DOHH2 (cell line): ENCODE measurements around the gene PIGO.

Experiments used
- H3F3A ChIP-seq: fragments of 200-600 bp; sonication (generic), shearing (Covaris generic); 2 replicates; pipeline ENCODE4 v1.6.0; 2016; ENCODE audit warnings: antibody characterized with exemption, mild to moderate bottlenecking; ENCODE audit not compliant: control insufficient read depth, insufficient read depth
- H3K27ac ChIP-seq: fragments of 200-600 bp; sonication (generic); 2 replicates; pipeline ENCODE4 v1.5.1; 2014; ENCODE audit warnings: low read depth, mild to moderate bottlenecking, low read length, moderate library complexity
- H3K27me3 ChIP-seq: fragments of 200-600 bp; sonication (generic); 2 replicates; pipeline ENCODE4 v1.6.1; 2014; ENCODE audit warnings: mild to moderate bottlenecking, low read length, mixed read lengths; ENCODE audit not compliant: control insufficient read depth
- H3K36me3 ChIP-seq: fragments of 200-600 bp; sonication (generic); 2 replicates; pipeline ENCODE4 v1.6.1; 2014; ENCODE audit warnings: mild to moderate bottlenecking, low read length, moderate library complexity, mixed read lengths; ENCODE audit not compliant: control insufficient read depth
- H3K4me1 ChIP-seq: fragments of 200-600 bp; sonication (generic); 2 replicates; pipeline ENCODE4 v1.6.1; 2014; ENCODE audit warnings: mild to moderate bottlenecking, low read length, mixed read lengths; ENCODE audit not compliant: control insufficient read depth
- H3K4me2 ChIP-seq: fragments of 200-600 bp; sonication (generic); 2 replicates; pipeline ENCODE4 v1.6.0; 2014; ENCODE audit warnings: mild to moderate bottlenecking, low read length, moderate library complexity
- H3K4me3 ChIP-seq: fragments of 200-600 bp; sonication (generic); 2 replicates; pipeline ENCODE4 v1.5.1; 2014; ENCODE audit warnings: mild to moderate bottlenecking, low read length, mixed read lengths
- H3K79me2 ChIP-seq: fragments of 200-600 bp; sonication (generic); 2 replicates; pipeline ENCODE4 v1.6.1; 2014; ENCODE audit warnings: mild to moderate bottlenecking, low read length, mixed read lengths; ENCODE audit not compliant: control insufficient read depth
- H3K9me2 ChIP-seq: fragments of 200-600 bp; sonication (generic); replicated peaks from 2 replicates; pipeline ENCODE4 v1.6.1; 2014; ENCODE audit warnings: mild to moderate bottlenecking, low read length, mixed read lengths; ENCODE audit not compliant: control insufficient read depth
- H3K9me3 ChIP-seq: fragments of 200-600 bp; sonication (generic); 2 replicates; pipeline ENCODE4 v1.6.1; 2014; ENCODE audit warnings: antibody characterized with exemption, low read length, mixed read lengths; ENCODE audit not compliant: control insufficient read depth, insufficient read depth
- H4K20me1 ChIP-seq: fragments of 200-600 bp; sonication (generic); 2 replicates; pipeline ENCODE4 v1.6.0; 2014; ENCODE audit warnings: low read depth, mild to moderate bottlenecking, antibody characterized with exemption, low read length, moderate library complexity; ENCODE audit not compliant: control insufficient read depth, insufficient read depth
- EZH2phosphoT487 ChIP-seq: fragments of 200-600 bp; sonication (generic); IDR thresholded peaks from 2 replicates; pipeline ENCODE4 v1.6.1; 2017; ENCODE audit warnings: borderline replicate concordance, mild to moderate bottlenecking, antibody characterized with exemption, low read length, moderate library complexity, mixed read lengths
- TF ChIP-seq, protein P1 (sequence below): fragments of 200-600 bp; sonication (generic); IDR thresholded peaks from one replicate; pipeline ENCODE4 v1.5.1; 2014; ENCODE audit warnings: antibody characterized with exemption, mild to moderate bottlenecking, low read depth, low read length; ENCODE audit not compliant: poor library complexity, severe bottlenecking

The PIGO gene

DNA sequence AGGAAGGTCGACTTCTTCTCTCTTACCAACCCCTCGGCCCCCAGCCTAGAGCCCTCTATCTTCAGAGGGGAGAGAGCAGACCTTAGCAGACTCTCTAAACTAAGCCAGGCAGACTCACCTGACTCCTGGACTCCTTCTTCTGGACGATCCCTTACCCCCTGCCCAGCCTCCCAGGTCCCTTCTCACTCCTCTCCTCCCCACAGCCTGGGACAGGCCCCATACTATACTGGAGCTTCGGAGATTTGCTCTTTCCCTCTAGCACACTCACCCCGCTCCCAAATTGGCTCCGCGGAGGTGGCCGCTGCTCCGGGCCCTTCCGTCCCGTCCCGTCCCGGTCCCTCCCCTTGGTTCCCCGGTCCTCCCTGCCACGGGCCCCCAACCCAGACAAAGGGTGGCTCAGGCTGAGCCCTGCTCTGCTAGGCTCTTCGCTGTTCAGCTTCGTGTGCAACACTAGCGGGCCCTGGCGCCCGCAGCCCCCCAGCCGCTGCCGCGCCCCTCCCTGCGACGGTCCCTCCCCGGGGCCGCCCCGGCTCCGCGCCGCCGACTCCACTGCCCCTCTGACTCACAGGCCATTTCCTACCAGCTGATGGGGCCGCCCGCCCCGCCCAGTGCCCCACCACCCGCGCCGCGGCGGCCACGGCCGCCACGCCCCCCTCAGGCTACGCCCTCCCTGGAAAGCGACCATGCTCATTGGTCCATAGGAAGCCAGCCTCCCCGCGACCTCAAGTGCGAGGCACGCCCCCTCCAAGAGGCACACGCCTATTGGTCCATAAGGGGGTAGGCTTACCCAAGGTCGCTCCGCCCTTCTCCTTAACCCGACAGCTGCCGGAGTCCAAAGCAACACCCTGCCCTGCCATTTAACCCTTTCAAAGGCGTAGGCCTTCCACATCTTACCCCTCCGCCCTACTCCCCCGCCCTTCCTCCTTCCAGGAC lies 14.9 kb upstream of the PIGO start:
- no peak for TF ChIP-seq EZH2phosphoT487
- TF ChIP-seq, protein P1, sequence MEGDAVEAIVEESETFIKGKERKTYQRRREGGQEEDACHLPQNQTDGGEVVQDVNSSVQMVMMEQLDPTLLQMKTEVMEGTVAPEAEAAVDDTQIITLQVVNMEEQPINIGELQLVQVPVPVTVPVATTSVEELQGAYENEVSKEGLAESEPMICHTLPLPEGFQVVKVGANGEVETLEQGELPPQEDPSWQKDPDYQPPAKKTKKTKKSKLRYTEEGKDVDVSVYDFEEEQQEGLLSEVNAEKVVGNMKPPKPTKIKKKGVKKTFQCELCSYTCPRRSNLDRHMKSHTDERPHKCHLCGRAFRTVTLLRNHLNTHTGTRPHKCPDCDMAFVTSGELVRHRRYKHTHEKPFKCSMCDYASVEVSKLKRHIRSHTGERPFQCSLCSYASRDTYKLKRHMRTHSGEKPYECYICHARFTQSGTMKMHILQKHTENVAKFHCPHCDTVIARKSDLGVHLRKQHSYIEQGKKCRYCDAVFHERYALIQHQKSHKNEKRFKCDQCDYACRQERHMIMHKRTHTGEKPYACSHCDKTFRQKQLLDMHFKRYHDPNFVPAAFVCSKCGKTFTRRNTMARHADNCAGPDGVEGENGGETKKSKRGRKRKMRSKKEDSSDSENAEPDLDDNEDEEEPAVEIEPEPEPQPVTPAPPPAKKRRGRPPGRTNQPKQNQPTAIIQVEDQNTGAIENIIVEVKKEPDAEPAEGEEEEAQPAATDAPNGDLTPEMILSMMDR = no peak
- H3K4me2 ChIP-seq = peak overlapping the region; percentile 97
- no peaks in the 10 kb centered on the region for H3K79me2 ChIP-seq
- H3K9me2 ChIP-seq = no peaks in the 10 kb centered on the region
- peaks cover 15% of the 10 kb centered on the region for H3F3A ChIP-seq
- H3K27me3 ChIP-seq = 0 out of 2 replicates have a peak, but pooled peaks cover 3% of the 10 kb centered on the region
- H3K9me3 ChIP-seq = no peaks in the 10 kb centered on the region
- H3K27ac ChIP-seq = no peak overlapping the region
- H3K4me1 ChIP-seq = peaks cover 40% of the 10 kb centered on the region
- peak overlapping the region; percentile 81 for H3K4me3 ChIP-seq
- no peaks in the 10 kb centered on the region for H4K20me1 ChIP-seq
- no peaks in the 10 kb centered on the region for H3K36me3 ChIP-seq

DNA sequence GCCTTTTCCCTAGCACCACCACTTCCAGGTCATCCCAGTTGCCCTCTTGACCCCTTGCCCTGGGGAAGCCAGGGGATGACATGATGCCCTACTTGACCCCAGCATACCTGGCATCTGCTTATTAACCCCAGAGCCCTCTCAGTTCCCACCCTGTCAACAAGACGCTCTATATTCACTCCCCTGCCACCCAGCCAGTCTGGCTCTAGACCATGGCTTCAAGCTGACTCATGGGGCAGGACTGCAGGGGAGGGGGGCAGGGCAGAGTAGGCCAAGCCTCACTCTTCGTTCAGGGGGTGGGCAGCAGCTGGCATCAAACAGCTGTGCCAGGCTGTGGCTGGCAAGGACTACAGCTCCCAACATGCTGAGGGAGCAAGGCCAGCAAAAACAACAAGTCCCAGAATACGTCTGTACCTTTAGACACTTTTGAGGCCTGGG lies 14.0 kb upstream of the PIGO start:
- Histone ChIP-seq H3K27ac (no peak overlapping the region), H4K20me1 (no peaks in the 10 kb centered on the region), H3K36me3 (no peaks in the 10 kb centered on the region), H3K79me2 (no peaks in the 10 kb centered on the region), H3K4me2 (no peak overlapping the region), H3K4me3 (no peak overlapping the region), H3K9me3 (no peaks in the 10 kb centered on the region), H3K4me1 (peaks cover 36% of the 10 kb centered on the region), H3K27me3 (0 out of 2 replicates have a peak, but pooled peaks cover 3% of the 10 kb centered on the region), H3F3A (peaks cover 13% of the 10 kb centered on the region), H3K9me2 (no peaks in the 10 kb centered on the region)
- TF ChIP-seq, protein P1 = no peak
- no peak for TF ChIP-seq EZH2phosphoT487

- H3K27ac ChIP-seq = no peak overlapping the region
- peaks cover 23% of the 10 kb centered on the region for H3K4me1 ChIP-seq
- H3K9me3 ChIP-seq = no peaks in the 10 kb centered on the region
- H3K4me3 ChIP-seq = no peak overlapping the region
- no peaks in the 10 kb centered on the region for H3K36me3 ChIP-seq
- H3K4me2 ChIP-seq = no peak overlapping the region
- 0 out of 2 replicates have a peak, but pooled peaks cover 3% of the 10 kb centered on the region for H3K27me3 ChIP-seq
- TF ChIP-seq EZH2phosphoT487 = no peak
- TF ChIP-seq, protein P1 = no peak
- H3K9me2 ChIP-seq = no peaks in the 10 kb centered on the region
- 0 out of 2 replicates have a peak, but pooled peaks cover 5% of the 10 kb centered on the region for H3F3A ChIP-seq
- H3K79me2 ChIP-seq = no peaks in the 10 kb centered on the region
- H4K20me1 ChIP-seq = no peaks in the 10 kb centered on the region
Observed at GRCh38 chr9:35108946-35109575, 12.7 kb upstream of the PIGO start.
